HCT116 (cell line): Measurements from ENCODE around the gene GRK2. TPM values are rescaled to one million over a fixed set of nuclear protein-coding genes. Genes with fewer than 3 reads are reported as not detected.
A peak's percentile ranks its signal among the peaks of the same experiment; 100 is the strongest.

Experiments used
- ATAC-seq: fragments of 200-7000 bp; cut with Tn5 transposase; 2 replicates; pipeline ENCODE4 v1.9.1; 2020; ENCODE audit warnings: mild to moderate bottlenecking, moderate library complexity
- BruUV-seq: library from RNA; stranded (reverse); fragments of 400-500 nt; replicated peaks from 2 replicates; lab custom pipeline; 2021; lab: Mats Ljungman, UMichigan
- CTCF ChIA-PET: fragments of 300-600 bp; sonication (Branson Sonifier 250); formaldehyde crosslinking; loops from one replicate; lab custom pipeline; 2021; ENCODE audit warnings: antibody characterized with exemption; lab: Charles Lee
- POLR2A ChIA-PET: fragments of 300-600, 350-600 bp; sonication (Branson Sonifier 250); formaldehyde crosslinking; loops from one replicate; lab custom pipeline; 2021; ENCODE audit warnings: antibody characterized with exemption; lab: Charles Lee
- RAD21 ChIA-PET, 2 experiments: fragments of 300-600 bp; sonication (Branson Sonifier 250); formaldehyde crosslinking; loops; one replicate each; lab custom pipeline; 2023; ENCODE audit warnings: low total read pairs in 2 of 2; ENCODE audit not compliant: uncharacterized antibody in 2 of 2, unreplicated experiment in 2 of 2, low non-redundant PET in 1 of 2; lab: Charles Lee
- DNase-seq: peaks from one replicate; pipeline ENCODE4 v3.0.0-alpha.2; 2010; ENCODE audit warnings: low read depth, low spot score
- H2AFZ ChIP-seq: fragments of 200-600 bp; shearing (Covaris generic), sonication (generic); 2 replicates; pipeline ENCODE4 v1.6.1; 2017; ENCODE audit warnings: low read depth, mixed run types, mixed read lengths, antibody characterized with exemption, low read length; ENCODE audit not compliant: poor library complexity, severe bottlenecking
- H3K27ac ChIP-seq: 2 replicates; pipeline ENCODE4 v1.5.1; 2012; ENCODE audit warnings: low read depth, low read length
- H3K27me3 ChIP-seq: fragments of 200-600 bp; sonication (generic); 2 replicates; pipeline ENCODE4 v1.6.1; 2016; ENCODE audit warnings: mixed run types, low read length, mixed read lengths; ENCODE audit not compliant: insufficient read depth
- H3K36me3 ChIP-seq, 2 experiments: fragments of 200-500 bp in 1 of 2; fragments of 200-600 bp in 1 of 2; sonication (Bioruptor generic) in 1 of 2; sonication (generic) in 1 of 2; 2 replicates each; pipeline versions ENCODE4 v1.5.1 to v1.6.1; 2014 to 2016; ENCODE audit warnings: low read length in 2 of 2, inconsistent platforms in 1 of 2, mixed read lengths in 1 of 2, mixed run types in 1 of 2; ENCODE audit not compliant: insufficient read depth in 2 of 2, control insufficient read depth in 1 of 2
- H3K4me1 ChIP-seq, 2 experiments: fragments of 200-600 bp in 1 of 2; sonication (generic) in 1 of 2; 2 replicates each; pipeline versions ENCODE4 v1.5.1 to v1.6.1; 2012 to 2017; ENCODE audit warnings: low read length in 2 of 2, inconsistent platforms in 1 of 2, mild to moderate bottlenecking in 1 of 2, mixed read lengths in 1 of 2, mixed run types in 1 of 2, moderate library complexity in 1 of 2; ENCODE audit not compliant: insufficient read depth in 2 of 2, control insufficient read depth in 1 of 2
- H3K4me2 ChIP-seq: fragments of 200-600 bp; sonication (generic); 2 replicates; pipeline ENCODE4 v1.6.1; 2017; ENCODE audit warnings: mixed run types, low read length, mixed read lengths
- H3K4me3 ChIP-seq, 2 experiments: fragments of 200-600 bp in 1 of 2; sonication (generic) in 1 of 2; replicated peaks in 1 of 2; 2 replicates each; pipeline ENCODE4 v1.5.1; 2011 to 2016; ENCODE audit warnings: low read length in 2 of 2, control low read depth in 1 of 2, low read depth in 1 of 2, mild to moderate bottlenecking in 1 of 2, mixed read lengths in 1 of 2, mixed run types in 1 of 2
- H3K79me2 ChIP-seq: fragments of 200-600 bp; sonication (generic); 2 replicates; pipeline ENCODE4 v1.6.1; 2017; ENCODE audit warnings: mild to moderate bottlenecking, mixed run types, low read length, moderate library complexity, mixed read lengths; ENCODE audit not compliant: insufficient read depth
- H3K9ac ChIP-seq: fragments of 200-600 bp; sonication (generic); 2 replicates; pipeline ENCODE4 v1.6.1; 2016; ENCODE audit warnings: low read length, mixed read lengths
- H3K9me2 ChIP-seq: fragments of 200-600 bp; sonication (generic), shearing (Covaris generic); 2 replicates; pipeline ENCODE4 v1.6.1; 2017; ENCODE audit warnings: mixed run types, mild to moderate bottlenecking, moderate library complexity; ENCODE audit not compliant: insufficient read depth
- H3K9me3 ChIP-seq, 2 experiments: fragments of 200-500 bp in 1 of 2; fragments of 200-600 bp in 1 of 2; sonication (Bioruptor generic) in 1 of 2; sonication (generic) in 1 of 2; 2 replicates each; pipeline ENCODE4 v1.6.1; 2014 to 2017; ENCODE audit warnings: low read length in 2 of 2, mixed read lengths in 2 of 2, inconsistent platforms in 1 of 2, low read depth in 1 of 2, mild to moderate bottlenecking in 1 of 2, mixed run types in 1 of 2, moderate library complexity in 1 of 2; ENCODE audit not compliant: control insufficient read depth in 1 of 2, insufficient read depth in 1 of 2
- H4K20me1 ChIP-seq: fragments of 200-600 bp; sonication (generic), shearing (Covaris generic); 2 replicates; pipeline ENCODE4 v1.6.1; 2017; ENCODE audit warnings: mixed run types, mild to moderate bottlenecking, moderate library complexity; ENCODE audit not compliant: insufficient read depth
- ATF3 ChIP-seq: IDR thresholded peaks from 2 replicates; pipeline ENCODE4 v1.6.1; 2012
- POLR2AphosphoS5 ChIP-seq: IDR thresholded peaks from 2 replicates; pipeline ENCODE4 v1.6.1; 2011; ENCODE audit warnings: mild to moderate bottlenecking, low read depth, low read length, moderate library complexity
- RAD21 ChIP-seq: IDR thresholded peaks from 2 replicates; pipeline ENCODE4 v1.6.1; 2012; ENCODE audit warnings: low read depth, mild to moderate bottlenecking
- SIN3A ChIP-seq: IDR thresholded peaks from 2 replicates; pipeline ENCODE4 v1.6.1; 2012; ENCODE audit warnings: low read depth
- SRF ChIP-seq: IDR thresholded peaks from 2 replicates; pipeline ENCODE4 v1.6.1; 2012; ENCODE audit warnings: low read depth
- TCF7L2 ChIP-seq: IDR thresholded peaks from 2 replicates; pipeline ENCODE4 v1.7.0; 2011; ENCODE audit warnings: borderline replicate concordance, inconsistent platforms; ENCODE audit not compliant: insufficient read depth, insufficient read length; ENCODE audit errors: extremely low read depth
- ZBTB33 ChIP-seq: IDR thresholded peaks from 2 replicates; pipeline ENCODE4 v1.6.1; 2011; ENCODE audit warnings: mild to moderate bottlenecking, low read length, moderate library complexity; ENCODE audit not compliant: insufficient replicate concordance; ENCODE audit errors: extremely low read depth
- intact Hi-C: fragments of 100-400 bp; cut with micrococcal nuclease; formaldehyde crosslinking; loops from 2 replicates; pipeline ENCODE4 v1.10.0; 2022
- total RNA-seq: library from RNA; stranded (reverse); gene quantifications from one replicate; pipeline ENCODE4 v1.2.1, GENCODE V29; 2021; ENCODE audit not compliant: unreplicated experiment

The GRK2 gene
- total RNA-seq, 1 experiment from 2014 or later = 83.0 TPM

GRCh38 chr11:67302571-67303131 lies 36.4 kb downstream of the GRK2 start:
- BruUV-seq = no TSS peak
- intact Hi-C loops = no loop called here
- Histone ChIP-seq H3K4me2 (peak overlapping the region; percentile 95), H3K27ac (peak overlapping the region; percentile 85), H2AFZ (no peak overlapping the region), H3K36me3 (peaks cover 8 to 10% of the 10 kb centered on the region in 2 experiments; a peak in 2 of 4 replicates), H3K9me3 (no peaks in the 10 kb centered on the region), H4K20me1 (no peaks in the 10 kb centered on the region)
- DNase-seq = no peak
- TF ChIP-seq ATF3 (no peak), RAD21 (no peak), POLR2AphosphoS5 (no peak; the same call in 1 of the 2 replicates), SIN3A (no peak), TCF7L2 (no peak), SRF (no peak), ZBTB33 (no peak)
- TF ChIP-seq, all 23 proteins: peak for 0
- CTCF ChIA-PET = interaction anchor here (0.7 to 1.5 kb wide), 3 partner anchors 14 to 79 kb away, joined by 4 to 9 read pairs (median 5); partner anchors contain the start of gene ANKRD13D
- no peaks in the 10 kb centered on the region for H3K27me3 ChIP-seq
- ATAC-seq = peak; percentile 35
- H3K4me3 ChIP-seq = peak overlapping the region; percentile 79 to 91
- H3K9ac ChIP-seq = peak overlapping the region; percentile 90
- H3K79me2 ChIP-seq = peaks cover 15% of the 10 kb centered on the region
- POLR2A ChIA-PET = interaction anchor here (1.0 to 2.4 kb wide), 5 partner anchors 9 to 50 kb away, joined by 3 to 11 read pairs (median 6); partner anchors contain the start of gene ANKRD13D
- RAD21 ChIA-PET = interaction anchor here (0.6 to 1.4 kb wide), 4 partner anchors 13 to 245 kb away, joined by 3 to 6 read pairs (median 4); no protein-coding TSS in a partner anchor
- H3K4me1 ChIP-seq = peaks cover 21 to 25% of the 10 kb centered on the region in 2 experiments
- H3K9me2 ChIP-seq = no peaks in the 10 kb centered on the region
